ENCODE data around the gene LIG4.

Gene LIG4

DNA sequence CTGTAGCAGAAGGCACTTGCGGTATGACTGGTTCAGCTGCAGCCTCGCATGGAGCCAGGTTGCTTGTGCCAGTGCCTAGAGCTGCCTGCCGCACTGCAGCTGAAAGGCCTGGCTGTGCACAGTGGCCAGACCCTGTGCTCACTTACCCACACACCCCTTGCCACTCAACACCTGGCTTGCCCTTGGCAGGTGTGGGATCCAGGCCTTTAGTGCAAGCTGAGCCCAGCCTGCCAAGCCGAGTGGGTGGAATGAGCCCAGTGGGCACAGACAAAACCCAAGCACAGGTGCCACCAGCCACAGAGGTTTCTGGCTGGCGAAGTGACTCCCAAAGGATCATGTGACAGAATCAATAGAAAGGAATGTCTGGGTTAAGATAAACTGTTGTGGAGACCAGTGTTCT lies 19.5 kb downstream of the LIG4 start:
- CTCF ChIA-PET = no interaction called here
- POLR2A ChIA-PET = no interaction called here
- TF ChIP-seq, protein P1, sequence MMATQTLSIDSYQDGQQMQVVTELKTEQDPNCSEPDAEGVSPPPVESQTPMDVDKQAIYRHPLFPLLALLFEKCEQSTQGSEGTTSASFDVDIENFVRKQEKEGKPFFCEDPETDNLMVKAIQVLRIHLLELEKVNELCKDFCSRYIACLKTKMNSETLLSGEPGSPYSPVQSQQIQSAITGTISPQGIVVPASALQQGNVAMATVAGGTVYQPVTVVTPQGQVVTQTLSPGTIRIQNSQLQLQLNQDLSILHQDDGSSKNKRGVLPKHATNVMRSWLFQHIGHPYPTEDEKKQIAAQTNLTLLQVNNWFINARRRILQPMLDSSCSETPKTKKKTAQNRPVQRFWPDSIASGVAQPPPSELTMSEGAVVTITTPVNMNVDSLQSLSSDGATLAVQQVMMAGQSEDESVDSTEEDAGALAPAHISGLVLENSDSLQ (IDR thresholded peaks at IDR 0.05) = no peak
- TF ChIP-seq TARDBP (IDR thresholded peaks at IDR 0.05) (no peak), SUZ12 (IDR thresholded peaks at IDR 0.05) (no peak), LEF1 (IDR thresholded peaks at IDR 0.05; ENCODE audit: borderline replicate concordance) (no peak), FOXA1 (IDR thresholded peaks at IDR 0.05) (no peak), ELF4 (IDR thresholded peaks at IDR 0.05) (no peak), ARNT (IDR thresholded peaks at IDR 0.05) (no peak), L3MBTL2 (conservative IDR thresholded peaks at IDR 0.05) (no peak), BHLHE40 (IDR thresholded peaks at IDR 0.05; ENCODE audit: borderline replicate concordance) (no peak), FOXM1 (IDR thresholded peaks at IDR 0.05; ENCODE audit: borderline replicate concordance) (no peak), FOXK2 (IDR thresholded peaks at IDR 0.05) (no peak), NFRKB (IDR thresholded peaks at IDR 0.05) (no peak), HDGF (IDR thresholded peaks at IDR 0.05; ENCODE audit: borderline replicate concordance) (no peak), CTBP1 (IDR thresholded peaks at IDR 0.05; ENCODE audit: borderline replicate concordance) (no peak), SP1 (IDR thresholded peaks at IDR 0.05) (no peak), ZNF384 (IDR thresholded peaks at IDR 0.05) (no peak)
- no peak for DNase-seq (ENCODE audit: extremely low spot score)

DNA sequence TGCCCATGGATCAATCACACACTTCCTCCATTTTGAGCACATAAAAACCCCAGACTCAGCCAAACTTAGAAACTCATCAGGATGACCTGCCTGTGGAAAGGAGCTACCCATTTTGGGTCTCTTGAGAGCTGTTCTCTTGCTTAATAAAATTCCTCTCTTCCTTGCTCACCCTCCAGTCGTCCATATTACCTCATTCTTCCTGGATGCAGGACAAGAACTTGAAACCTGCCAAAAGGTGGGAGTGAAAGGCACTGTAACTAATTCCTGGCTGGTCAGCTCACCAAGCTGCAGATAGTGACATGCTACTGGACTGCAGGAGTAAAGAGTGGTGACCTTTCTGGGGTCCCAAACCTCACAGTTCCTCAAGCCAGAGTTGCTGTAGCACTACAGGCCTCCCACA lies 20.2 kb downstream of the LIG4 start:
- ChIA-PET POLR2A (no interaction called here), CTCF (no interaction called here)
- no peak for DNase-seq (ENCODE audit: extremely low spot score)
- TF ChIP-seq, protein P1 (IDR thresholded peaks at IDR 0.05) = no peak
- TF ChIP-seq SP1 (IDR thresholded peaks at IDR 0.05) (no peak), LEF1 (IDR thresholded peaks at IDR 0.05; ENCODE audit: borderline replicate concordance) (no peak), NFRKB (IDR thresholded peaks at IDR 0.05) (no peak), BHLHE40 (IDR thresholded peaks at IDR 0.05; ENCODE audit: borderline replicate concordance) (no peak)

DNA sequence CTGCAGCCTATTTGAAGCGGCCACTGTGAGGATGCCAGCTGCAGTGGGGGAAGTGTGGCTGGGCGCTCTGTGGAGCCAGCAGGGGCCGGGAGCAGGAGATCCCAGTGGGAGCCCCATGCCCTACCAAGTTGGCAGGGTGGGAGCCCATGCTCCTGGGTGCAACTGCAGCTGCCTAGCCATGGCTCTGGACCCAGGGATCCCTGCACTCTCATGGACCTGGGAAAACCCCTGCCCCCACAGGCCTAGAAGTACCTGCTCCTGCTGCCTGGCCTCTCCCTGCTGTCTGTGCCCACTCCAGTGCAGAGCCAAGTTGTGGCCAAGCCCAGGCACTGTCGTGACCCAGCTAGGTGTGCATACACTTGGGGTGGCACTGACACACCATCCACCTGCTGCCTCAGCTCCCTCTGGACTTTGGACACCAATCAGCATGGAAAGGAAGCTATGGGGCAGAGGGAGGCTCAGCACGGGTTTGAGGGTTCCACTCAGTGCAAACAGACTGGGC lies 20.9 kb downstream of the LIG4 start:
- POLR2A ChIA-PET = no interaction called here
- DNase-seq (ENCODE audit: extremely low spot score) = no peak
- CTCF ChIA-PET = no interaction called here
- no peak for TF ChIP-seq LEF1 (IDR thresholded peaks at IDR 0.05; ENCODE audit: borderline replicate concordance)
- TF ChIP-seq, protein P1 (IDR thresholded peaks at IDR 0.05) = no peak
- no peak for TF ChIP-seq HDGF (IDR thresholded peaks at IDR 0.05; ENCODE audit: borderline replicate concordance)
- TF ChIP-seq FOXA1 (IDR thresholded peaks at IDR 0.05) = no peak
- no peak for TF ChIP-seq NFRKB (IDR thresholded peaks at IDR 0.05)
- no peak for TF ChIP-seq ELF4 (IDR thresholded peaks at IDR 0.05)
- no peak for TF ChIP-seq SP1 (IDR thresholded peaks at IDR 0.05)
- TF ChIP-seq CTBP1 (IDR thresholded peaks at IDR 0.05; ENCODE audit: borderline replicate concordance) = no peak

DNA sequence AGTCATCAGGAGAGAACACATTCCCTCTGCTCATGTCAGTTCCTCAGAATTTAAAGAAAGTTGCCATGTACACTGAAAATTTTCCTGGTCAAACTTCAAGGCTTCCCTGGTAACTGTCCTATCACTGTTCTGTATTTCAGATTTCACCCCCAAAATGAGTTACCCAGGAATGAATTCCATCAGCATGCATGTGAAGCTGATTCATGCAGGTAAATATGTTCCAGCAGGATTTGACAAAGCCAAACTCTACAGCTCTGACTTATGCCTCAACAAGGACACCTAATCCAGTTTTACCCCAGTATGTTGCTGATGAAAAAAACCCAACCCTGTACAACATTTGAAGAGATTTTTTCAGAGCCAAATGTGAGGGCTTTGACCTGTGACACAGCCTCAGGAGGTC lies 21.5 kb downstream of the LIG4 start:
- POLR2A ChIA-PET = no interaction called here
- no peak for TF ChIP-seq L3MBTL2 (conservative IDR thresholded peaks at IDR 0.05)
- TF ChIP-seq, protein P1 (IDR thresholded peaks at IDR 0.05) = no peak
- no peak for TF ChIP-seq FOXA1 (IDR thresholded peaks at IDR 0.05)
- TF ChIP-seq ELF4 (IDR thresholded peaks at IDR 0.05) = no peak
- no peak for TF ChIP-seq ZNF384 (IDR thresholded peaks at IDR 0.05)
- no peak for TF ChIP-seq CTBP1 (IDR thresholded peaks at IDR 0.05; ENCODE audit: borderline replicate concordance)
- no peak for TF ChIP-seq FOXM1 (IDR thresholded peaks at IDR 0.05; ENCODE audit: borderline replicate concordance)
- TF ChIP-seq LEF1 (IDR thresholded peaks at IDR 0.05; ENCODE audit: borderline replicate concordance) = no peak
- TF ChIP-seq SUZ12 (IDR thresholded peaks at IDR 0.05) = no peak
- CTCF ChIA-PET = no interaction called here
- no peak for DNase-seq (ENCODE audit: extremely low spot score)

DNA sequence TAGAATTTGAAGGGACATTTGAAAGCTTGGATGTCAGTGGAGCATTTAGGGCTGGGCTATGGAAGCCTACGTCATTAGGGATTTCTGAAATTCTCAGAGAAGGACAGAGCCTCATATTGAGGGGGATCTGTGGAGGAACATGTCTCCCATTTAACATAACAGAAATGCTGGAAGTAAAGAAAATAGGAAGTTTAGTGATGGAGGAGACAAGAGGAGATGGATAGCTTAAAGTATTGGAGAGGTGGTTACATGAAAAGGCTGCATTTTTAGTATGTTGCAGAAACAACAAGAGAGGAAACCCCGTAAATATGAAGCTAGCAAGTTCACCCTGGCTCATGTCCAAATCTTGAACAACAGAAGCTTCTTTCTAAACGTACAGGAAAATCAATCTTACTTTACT lies 24.4 kb downstream of the LIG4 start:
- TF ChIP-seq SP1 (IDR thresholded peaks at IDR 0.05) = no peak
- no peak for TF ChIP-seq FOXM1 (IDR thresholded peaks at IDR 0.05; ENCODE audit: borderline replicate concordance)
- no peak for TF ChIP-seq ELF4 (IDR thresholded peaks at IDR 0.05)
- TF ChIP-seq ARNT (IDR thresholded peaks at IDR 0.05) = no peak
- TF ChIP-seq L3MBTL2 (conservative IDR thresholded peaks at IDR 0.05) = no peak
- TF ChIP-seq SUZ12 (IDR thresholded peaks at IDR 0.05) = no peak
- no peak for TF ChIP-seq FOXA1 (IDR thresholded peaks at IDR 0.05)
- TF ChIP-seq, protein P1 (IDR thresholded peaks at IDR 0.05) = no peak
- no peak for TF ChIP-seq CTBP1 (IDR thresholded peaks at IDR 0.05; ENCODE audit: borderline replicate concordance)
- no peak for TF ChIP-seq ZNF384 (IDR thresholded peaks at IDR 0.05)
- TF ChIP-seq BHLHE40 (IDR thresholded peaks at IDR 0.05; ENCODE audit: borderline replicate concordance) = no peak
- TF ChIP-seq FOXK2 (IDR thresholded peaks at IDR 0.05) = no peak
- no peak for TF ChIP-seq LEF1 (IDR thresholded peaks at IDR 0.05; ENCODE audit: borderline replicate concordance)
- no peak for TF ChIP-seq HDGF (IDR thresholded peaks at IDR 0.05; ENCODE audit: borderline replicate concordance)
- TF ChIP-seq NFRKB (IDR thresholded peaks at IDR 0.05) = no peak
- TF ChIP-seq TARDBP (IDR thresholded peaks at IDR 0.05) = no peak
- POLR2A ChIA-PET = no interaction called here
- CTCF ChIA-PET = no interaction called here
- no peak for DNase-seq (ENCODE audit: extremely low spot score)
